GM19452 (cell line): ENCODE results near the gene EIF5.

Source experiments
- ATAC-seq: cut with Tn5 transposase; IDR thresholded peaks from one replicate; pipeline ENCODE4 v1.9.1; 2021; ENCODE audit not compliant: unreplicated experiment

Gene EIF5

DNA sequence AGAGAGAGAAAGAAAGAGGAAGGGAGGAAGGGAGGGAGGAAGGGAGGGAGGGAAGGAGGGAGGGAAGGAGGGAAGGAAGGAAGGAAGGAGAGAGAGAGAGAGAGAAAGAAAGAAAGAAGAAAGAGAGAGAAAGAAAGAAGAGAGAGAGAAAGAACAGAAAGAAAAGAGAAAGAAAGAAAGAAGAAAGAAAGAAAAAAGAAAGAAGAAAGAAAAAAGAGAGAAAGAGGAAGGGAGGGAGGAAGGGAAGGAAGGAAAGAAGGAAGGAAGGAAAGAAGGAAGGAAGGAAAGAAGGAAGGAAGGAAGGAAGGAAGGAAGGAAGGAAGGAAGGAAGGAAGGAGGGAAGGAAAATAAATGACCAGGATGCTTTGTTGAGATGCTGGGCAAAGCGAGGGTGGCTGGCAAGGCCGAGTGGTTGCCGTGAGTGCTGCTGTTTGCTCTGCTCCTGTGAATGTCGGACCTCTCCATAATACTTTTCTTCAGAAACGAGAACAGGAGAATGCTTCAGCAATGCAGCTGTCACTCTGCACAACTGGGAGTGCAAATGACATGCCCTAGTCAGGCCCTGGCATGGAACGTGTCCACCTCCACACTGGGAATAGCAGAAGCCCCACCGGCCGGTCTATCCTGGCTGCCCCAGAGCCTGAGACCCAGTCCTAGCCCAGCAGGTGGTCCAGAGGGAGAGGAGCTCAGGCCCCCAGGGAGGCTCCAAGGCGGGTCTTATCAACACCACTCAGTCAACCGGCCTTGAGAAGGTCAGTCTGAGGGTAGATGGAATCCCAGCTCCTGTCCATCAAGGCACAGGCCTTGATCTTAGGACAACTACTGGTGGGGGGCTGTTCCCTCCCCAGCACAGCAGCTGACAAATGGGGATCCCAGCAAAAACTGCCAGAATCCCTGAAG, 25.1 kb upstream of the EIF5 start:
- no peak for ATAC-seq

DNA sequence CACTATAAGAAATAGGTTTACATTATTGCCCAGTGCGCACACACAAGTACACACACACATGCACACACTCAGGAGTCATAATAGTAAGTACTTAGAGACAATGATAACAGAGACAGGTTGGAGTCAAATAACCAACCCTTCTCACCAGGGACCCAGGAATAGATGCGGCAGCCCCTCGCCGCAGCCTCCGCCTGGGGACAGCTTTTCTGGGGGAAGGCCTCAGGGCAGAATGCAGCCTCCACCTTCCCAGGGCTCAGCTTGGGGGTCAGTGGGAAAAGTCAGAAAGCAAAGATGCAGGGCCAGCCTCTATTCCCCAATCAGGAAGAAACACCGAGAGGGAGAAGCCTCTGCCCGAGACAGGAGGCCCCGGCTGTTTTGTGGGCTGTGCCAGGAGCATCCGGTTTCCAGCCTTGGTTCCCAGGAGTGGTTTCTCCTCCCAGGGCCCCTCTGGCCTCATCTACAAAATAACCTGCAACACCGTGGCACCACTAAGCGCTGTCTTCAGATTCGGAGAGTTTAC, 23.4 kb upstream of the EIF5 start:
- ATAC-seq, result no peak

DNA sequence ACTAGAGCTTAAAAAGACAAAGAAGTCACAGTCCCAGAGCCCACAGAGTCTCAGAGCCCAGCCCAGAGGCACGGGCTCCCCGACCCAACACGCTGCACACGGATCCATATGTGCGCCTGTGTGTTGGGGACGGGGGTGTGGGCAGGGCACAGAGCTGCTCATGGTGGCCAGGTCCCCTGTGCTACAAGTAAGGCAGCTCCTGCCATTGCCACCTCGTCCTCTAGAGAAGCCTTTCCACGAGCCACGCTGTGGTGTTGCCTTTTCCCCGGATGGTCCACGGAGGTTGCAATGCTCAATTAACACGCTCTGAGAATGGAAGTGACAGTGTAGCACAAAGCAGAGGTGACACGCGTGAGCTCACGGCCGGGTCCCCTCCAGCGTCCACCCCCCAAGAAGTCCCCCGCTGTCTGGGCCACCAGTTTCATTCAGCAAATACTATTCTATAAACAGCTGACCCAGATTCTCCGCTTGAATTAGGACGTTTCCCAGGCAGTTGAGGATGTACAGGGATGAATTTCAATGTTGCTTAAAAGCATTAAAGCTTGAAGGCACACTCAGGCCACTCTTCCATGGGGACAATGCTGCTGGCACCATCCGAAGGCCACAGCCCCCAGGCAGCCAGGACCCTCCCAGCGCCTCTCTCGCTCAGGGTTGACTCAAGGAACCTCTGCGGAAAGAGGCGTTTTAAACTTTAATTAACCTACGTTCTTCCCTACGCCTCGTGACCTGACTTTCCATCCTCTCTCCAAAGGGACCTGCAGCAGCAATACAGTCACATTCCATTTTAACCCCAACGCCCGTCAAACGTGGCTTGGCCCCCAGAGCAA, 22.7 kb upstream of the EIF5 start:
- no peak for ATAC-seq

DNA sequence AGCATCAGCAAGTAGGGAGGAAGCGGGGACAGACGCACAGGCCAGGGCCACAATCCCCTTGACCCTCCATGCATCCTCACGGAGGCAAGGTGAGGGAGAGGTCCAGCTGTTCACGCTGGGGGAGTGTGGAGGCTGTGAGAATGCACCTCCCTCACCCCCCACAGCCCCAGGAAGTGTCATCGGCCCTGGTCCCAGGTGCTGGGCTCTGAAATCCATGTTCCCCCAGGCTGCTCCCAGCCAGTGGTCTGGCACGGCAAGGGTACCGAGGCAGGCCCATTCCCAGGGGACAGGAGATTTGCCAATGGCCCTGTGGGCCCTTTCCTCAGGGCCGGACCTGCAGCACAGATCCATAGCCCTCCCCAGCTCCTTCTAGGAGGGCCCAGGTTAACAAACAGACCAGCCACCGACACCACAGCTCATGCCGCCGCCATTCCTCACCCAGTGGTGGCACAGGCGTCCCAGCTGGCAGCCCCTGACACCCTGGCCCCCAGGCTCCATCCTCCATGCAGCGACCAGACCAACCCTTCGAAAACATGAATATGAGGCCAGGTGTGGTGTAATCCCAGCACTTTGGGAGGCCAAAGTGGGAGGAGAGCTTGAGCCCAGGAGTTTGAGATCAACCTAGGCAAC, 21.9 kb upstream of the EIF5 start:
- ATAC-seq, result no peak

DNA sequence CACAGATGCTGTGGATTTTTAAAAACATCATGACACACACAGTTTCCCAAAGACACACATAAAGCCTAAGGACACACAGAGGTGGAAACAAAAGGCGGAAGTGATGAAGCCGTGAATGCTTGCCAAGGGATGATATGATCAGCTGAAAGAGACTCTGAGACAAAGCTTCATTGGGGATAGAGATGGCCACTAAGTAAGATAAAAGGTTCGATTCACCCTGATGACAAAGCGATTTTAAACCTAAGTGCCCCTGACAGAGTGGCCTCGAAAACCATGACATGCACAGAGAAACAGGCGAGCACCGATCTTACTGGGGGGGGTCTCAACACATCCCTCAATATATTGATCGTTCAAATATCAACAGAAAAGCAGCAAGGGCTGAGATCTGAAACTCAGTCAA, 20.3 kb upstream of the EIF5 start:
- no peak for ATAC-seq

DNA sequence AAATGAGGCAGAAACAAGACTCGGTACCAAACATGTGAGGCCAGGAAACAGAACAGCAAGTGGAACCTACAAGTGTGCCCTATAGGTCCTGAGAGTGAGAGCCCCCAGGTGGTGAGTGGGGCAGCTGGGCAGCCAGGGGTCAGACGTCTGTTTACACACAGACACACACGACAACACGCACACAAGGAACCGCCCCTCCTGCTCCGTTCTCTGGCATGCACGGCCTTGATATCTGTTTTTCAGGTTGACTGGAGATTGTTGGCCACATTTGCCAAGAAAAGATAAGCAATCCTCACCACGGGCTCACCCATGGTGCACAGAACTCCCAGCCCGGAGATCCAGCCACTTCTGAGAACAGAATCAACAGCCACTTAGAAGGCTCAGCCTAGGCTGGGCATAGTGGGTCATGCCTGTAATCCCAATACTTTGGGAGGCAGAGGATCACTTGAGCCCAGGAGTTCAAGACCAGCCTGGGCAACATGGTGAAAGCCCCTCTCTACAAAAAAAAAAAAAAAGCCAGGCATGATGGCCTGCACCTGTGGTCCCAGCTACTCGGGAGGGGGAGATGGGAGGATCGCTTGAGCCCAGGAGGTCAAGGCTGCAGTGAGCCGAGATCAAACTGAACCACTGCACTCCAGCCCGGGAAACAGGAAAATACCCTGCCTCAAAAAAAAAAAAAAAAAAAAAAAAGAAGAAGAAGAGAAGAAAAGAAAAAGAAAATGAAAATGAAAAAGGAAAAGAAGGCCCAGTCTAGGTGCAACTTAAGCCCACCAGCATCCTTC, 19.4 kb upstream of the EIF5 start:
- ATAC-seq, result no peak

DNA sequence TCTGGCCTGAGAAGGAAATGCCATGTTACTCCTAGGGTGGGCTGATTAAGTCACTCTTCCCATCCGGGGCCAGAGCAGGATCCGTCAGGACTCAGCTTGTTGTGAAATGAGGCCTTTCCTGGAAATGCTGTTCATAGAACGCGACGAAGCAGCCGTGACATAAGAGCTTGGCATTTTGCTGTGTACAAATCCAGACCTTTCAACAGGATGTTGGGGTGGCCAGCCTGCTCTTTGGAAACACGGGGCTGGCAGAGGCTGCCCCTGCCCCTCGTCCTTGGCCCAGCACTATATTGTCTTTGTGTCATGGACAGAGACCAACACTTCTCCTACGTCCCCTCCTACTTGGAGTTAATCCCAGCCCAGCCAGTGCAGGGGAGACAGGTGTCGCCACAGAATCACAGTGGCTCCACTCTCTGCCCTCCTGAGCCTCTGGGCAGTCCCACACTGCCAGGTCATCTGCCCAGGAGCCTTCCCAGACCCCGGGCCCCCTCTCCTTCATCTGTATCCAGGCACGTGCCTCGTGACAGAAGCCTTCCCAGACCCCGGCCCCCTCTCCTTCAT, 18.6 kb upstream of the EIF5 start:
- ATAC-seq, result no peak

DNA sequence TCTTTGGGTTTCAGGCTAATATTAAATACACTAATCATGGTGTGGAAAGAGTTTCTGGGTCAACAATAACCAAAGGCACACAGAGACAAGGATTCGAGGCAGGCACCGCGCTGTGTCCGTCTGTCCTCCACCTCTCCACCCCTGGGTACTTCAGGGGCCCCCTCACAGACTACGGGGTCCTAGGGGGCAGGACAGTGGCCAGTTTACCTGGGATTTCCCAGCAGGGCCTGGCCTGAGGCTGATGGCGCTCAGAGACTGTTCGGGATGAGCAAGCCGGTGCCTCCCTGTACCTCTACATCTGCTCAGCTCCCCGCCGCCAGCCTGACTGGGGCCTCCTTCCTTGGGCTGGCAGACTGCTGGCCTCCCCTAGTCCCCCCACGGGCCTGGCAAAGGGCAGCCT, 18.1 kb upstream of the EIF5 start:
- ATAC-seq, result no peak

DNA sequence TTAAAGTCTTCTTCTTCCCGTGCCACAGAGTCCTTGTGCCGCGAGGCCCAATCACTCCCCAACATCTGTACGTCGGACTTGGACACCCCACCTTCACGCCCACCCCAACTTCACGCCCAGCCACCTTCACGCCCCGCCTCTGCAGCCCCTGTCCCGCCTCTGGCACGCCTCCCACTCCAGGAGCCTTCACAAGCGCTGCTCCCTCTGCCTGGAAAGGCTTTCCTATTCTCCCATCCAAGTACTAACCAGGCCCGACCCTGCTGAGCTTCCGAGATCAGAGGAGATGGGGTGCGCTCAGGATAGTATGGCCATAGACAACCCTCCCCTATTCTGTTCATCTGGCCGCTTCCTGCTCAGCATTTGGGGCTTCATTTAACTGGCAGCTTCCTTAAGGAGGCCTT, 17.3 kb upstream of the EIF5 start:
- ATAC-seq, result no peak

DNA sequence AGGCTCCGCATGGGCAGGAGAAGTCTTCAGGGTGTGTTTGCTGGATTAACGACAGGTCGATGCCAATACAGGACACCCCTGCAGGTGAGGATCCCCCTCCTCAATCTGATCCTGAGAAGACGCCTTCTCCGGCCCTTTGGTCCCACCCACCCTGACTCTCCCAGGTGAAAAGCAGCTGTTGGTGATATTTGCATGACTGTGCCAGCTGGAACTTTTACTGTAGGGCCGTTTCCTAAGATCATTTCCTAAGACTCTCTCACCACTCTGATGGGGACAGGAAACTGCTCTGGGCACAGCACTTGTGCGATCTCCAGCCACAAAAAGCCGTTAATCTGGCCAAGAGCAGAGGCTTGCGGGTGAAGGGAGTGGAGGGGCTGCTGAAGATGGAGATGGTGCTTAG, 16.8 kb upstream of the EIF5 start:
- ATAC-seq, result no peak

DNA sequence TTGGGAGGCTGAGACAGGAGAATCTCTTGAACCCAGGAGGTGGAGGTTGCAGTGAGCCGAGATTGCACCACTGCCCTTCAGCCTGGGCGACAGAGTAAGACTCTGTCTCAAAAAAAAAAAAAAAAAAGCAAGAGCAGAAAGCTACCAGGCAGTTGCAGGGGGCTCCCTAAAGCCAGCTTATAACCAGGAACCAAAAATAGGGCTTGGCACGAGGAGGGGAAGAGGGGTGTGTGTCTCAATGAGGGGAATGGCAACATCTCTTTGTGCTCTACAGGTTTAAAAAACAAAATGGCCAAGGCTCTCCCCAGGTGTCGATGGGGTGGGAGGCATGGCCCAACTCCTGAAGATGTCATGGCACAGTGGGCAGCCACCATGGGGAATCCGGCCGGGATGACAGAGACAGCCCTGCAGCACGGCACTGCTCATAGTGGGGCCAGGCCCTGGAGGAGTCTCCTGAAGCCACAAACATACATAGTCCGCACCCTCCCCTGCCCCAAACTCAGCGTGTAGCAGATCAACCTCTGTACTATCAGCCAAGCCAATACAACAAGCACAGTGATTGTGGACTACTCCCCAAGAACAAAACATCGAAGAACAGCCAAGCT, 16.0 kb upstream of the EIF5 start:
- ATAC-seq, result no peak

DNA sequence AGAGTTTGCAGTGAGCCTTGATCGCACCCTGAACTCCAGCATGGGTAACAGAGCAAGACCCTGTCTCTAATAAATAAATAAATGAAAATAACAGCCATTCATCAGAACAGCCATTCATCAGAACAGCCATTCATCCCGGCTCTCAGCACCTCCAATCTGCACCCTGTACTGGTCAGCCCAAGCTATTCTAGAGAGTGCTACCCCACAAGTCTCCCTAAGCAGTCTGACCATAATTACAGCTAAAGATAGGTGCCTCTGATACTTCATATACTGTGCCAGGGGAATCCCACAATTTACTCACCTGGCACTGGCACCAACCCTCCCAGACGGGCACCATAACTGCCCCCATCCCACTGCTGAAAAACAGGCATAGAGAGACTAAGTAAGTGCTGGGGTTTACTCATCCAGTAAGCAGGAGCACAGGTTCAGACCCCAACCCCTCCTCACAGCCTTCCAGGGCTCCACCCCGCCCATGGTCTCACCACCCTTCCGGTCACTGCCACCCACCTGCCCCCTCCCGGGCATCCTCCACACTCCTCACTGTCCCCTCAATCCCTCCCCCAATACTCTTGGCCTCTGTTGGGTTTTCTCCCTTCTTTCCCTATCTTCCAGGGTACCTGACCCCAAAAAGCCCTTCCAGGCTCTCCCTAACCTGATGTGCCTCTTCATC, 15.2 kb upstream of the EIF5 start:
- ATAC-seq, result peak; percentile 9

DNA sequence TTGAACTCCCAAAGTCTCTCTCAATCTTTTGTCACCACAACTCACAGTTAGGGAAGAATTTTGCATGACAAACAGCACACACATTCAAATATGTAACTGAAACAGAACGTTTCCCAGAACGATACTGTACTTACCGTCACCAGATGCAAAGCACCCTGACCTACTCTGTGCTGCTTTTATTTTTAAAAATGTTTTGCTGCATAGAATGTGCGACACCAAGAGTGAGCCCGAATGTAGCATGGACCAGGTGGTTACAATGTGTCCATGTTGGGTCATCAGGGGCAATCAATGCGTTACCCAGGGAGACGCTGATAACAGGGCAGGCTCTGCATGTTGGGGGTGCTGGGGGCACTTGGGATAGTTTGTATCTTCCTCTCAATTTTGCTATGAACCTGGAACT, 14.6 kb upstream of the EIF5 start:
- ATAC-seq, result peak; percentile 53

DNA sequence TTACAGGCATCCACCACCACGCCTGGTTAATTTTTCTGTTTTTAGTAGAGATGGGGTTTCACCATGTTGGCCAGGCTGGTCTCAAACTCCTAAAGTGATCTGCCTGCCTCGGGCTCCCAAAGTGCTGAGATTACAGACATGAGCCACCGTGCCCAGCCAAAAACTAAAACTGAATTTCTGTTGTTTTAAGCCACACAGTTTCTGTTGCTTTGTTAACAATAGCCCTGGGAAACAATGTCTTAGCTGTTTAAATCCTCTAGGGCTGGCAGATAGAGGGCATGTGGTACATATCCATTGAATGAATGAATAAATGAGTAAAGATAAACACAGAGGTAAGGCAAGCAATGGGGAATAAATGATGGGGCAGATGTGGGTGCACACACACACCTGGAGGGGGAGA, 8.0 kb upstream of the EIF5 start:
- ATAC-seq, result no peak

DNA sequence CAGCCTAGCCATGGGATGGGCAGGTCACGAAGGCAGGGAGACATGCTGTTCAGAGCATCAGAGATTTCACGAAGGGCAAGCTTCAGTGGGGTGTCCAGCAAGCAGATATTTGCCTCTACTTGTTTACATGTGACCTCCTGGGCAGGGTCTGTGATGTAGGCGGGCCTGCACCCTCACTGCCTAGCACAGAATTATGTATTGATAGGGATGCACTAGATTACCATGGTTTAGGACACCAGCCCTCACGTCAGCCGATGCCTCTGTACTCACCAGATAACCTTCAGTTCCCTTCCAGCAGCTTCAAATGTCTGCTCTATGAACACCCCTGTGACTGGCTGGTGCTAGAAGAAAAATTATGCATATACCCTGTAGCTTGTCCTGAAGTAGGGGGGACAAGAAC, 5.1 kb upstream of the EIF5 start:
- no peak for ATAC-seq

DNA sequence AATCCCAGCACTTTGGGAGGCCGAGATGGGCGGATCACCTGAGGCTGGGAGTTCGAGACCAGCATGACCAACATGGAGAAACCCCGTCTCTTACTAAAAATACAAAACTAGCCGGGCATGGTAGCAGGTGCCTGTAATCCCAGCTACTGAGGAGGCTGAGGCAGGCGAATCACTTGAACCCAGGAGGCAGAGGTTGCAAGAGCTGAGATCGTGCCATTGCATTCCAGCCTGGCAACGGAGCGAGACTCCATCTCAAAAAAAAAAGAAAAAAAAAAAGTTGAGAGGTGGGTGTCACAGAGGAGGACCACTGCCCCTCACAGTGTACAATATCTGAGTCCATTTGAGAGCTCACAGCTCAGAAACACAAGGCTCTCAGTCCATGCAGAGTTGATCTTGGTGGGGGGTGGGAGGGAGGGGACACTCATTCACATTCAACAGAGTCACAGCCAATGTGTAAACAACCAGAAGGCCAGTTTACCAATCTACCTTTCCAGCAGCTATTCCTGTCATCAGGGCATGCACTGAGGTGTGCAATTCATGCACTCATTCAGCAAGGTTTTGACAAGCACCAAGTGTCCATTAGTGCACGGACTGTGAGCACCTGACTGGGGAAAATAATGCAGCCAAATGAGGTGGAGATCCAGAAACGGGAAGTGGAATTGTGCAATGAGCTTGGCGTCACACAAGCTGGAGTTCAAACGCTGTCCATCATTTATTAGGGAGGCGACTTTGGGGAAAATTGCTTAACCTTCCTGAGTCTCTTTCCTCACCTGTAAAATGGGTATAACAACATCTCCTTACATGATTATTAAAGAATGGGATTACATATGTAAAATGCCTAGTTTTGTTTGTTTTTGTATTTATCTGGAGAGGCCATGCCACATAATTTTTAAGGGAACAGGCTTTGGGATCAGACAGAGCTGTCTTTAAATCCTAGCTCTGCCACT, 4.4 kb upstream of the EIF5 start:
- no peak for ATAC-seq

DNA sequence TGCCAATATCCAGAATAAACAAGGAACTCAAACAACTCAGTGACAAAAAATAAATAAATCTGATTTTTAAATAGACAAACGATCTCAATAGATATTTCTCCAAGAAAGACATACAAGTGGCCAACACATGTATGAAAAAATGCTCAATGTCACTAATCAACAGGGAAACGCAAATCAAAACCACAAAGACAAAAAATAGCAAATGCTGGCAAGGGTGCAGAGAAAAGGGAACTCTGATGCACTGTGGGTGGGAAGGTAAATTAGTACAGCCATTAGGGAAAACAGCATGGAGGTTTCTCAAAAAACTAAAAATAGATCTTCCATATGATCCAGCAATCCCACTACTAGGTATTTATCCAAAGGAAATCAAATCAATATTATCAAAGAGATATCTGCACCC, 3.5 kb upstream of the EIF5 start:
- no peak for ATAC-seq

DNA sequence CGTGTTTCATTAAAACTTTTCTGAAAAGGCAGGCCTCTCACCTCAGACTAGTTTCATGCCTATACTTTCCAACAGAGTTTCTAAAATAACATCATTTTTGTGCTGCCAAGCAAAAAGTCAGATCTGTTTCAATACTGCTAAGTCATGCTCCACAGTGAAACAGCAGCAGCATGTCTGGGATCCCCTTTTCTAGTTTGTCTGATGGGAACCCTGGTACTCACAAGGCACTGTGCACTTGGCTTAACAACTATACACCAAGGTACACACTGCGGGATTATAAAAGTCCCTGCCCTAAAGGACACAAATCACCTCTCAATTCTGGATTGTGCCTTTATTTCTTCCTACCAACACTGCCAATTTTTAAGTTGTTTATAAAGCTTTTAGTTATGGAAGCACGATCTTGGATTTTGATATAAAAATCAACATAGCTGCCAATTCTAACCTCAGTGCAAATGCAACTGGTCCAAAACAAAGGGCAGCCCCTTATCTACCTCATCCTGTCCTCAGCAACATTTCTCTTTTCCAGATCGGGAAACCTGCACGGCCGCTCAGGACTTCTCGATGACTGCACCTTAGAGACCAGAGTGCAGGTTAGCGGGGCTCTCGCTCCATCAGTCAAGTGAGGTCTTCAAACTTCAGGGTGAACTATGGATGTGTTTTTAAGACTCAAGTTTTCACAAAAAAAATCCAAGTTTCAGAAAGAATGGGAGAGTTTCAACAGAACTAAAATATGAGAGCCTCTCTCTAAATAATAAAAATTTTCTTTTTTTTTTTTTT, 1.7 kb upstream of the EIF5 start:
- no peak for ATAC-seq
